Heart left ventricle (tissue), 16 donors: ENCODE results near the gene LRRN3. TPM values are rescaled to one million over a fixed set of nuclear protein-coding genes. Genes with fewer than 3 reads are reported as not detected.
A peak's percentile ranks its signal among the peaks of the same experiment; 100 is the strongest.

Experiments
- ATAC-seq, 4 donors: fragments of 200-7000 bp; cut with Tn5 transposase; one replicate each; pipeline ENCODE4 v1.9.1; 2020 to 2022; ENCODE audit warnings: moderate library complexity in 4 of 4, mild to moderate bottlenecking in 3 of 4, moderate number of reproducible peaks in 1 of 4
- DNase-seq, 5 donors: peaks; one replicate each; pipeline ENCODE4 v3.0.0-alpha.2; 2020
- H3K27ac ChIP-seq, 12 donors: fragments of 200-600 bp; sonication (generic) in 4 of 12; one replicate each; pipeline versions ENCODE4 v1.5.0 to v1.8.0; 2016 to 2022; ENCODE audit warnings: mild to moderate bottlenecking in 2 of 12
- H3K27me3 ChIP-seq, 9 donors: fragments of 200-600 bp; sonication (generic) in 2 of 9; one replicate each; pipeline versions ENCODE4 v1.5.1 to v1.8.0; 2016 to 2022; ENCODE audit warnings: mild to moderate bottlenecking in 3 of 9
- H3K36me3 ChIP-seq, 9 donors: fragments of 200-600 bp; sonication (generic) in 2 of 9; one replicate each; pipeline versions ENCODE4 v1.5.0 to v1.8.0; 2018 to 2022; ENCODE audit warnings: mild to moderate bottlenecking in 2 of 9
- H3K4me1 ChIP-seq, 12 donors: fragments of 200-600 bp; sonication (generic) in 4 of 12; one replicate each; pipeline versions ENCODE4 v1.5.0 to v1.8.0; 2016 to 2022; ENCODE audit warnings: mild to moderate bottlenecking in 3 of 12
- H3K4me3 ChIP-seq, 12 donors: fragments of 200-600 bp; sonication (generic) in 4 of 12; one replicate each; pipeline versions ENCODE4 v1.5.0 to v1.8.0; 2017 to 2022; ENCODE audit warnings: mild to moderate bottlenecking in 9 of 12, moderate library complexity in 4 of 12
- H3K9me3 ChIP-seq, 12 donors: fragments of 200-600 bp; sonication (generic) in 4 of 12; one replicate each; pipeline versions ENCODE4 v1.5.0 to v1.8.0; 2016 to 2022; ENCODE audit warnings: mild to moderate bottlenecking in 1 of 12
- POLR2A ChIP-seq, 2 donors: fragments of 450-650 bp; IDR thresholded peaks; one replicate each; pipeline ENCODE4 v1.6.1; 2017; ENCODE audit warnings: antibody characterized with exemption in 2 of 2, mild to moderate bottlenecking in 2 of 2, moderate library complexity in 2 of 2
- WGBS, 4 donors: extraction: QIAGEN DNeasy Blood & Tissue Kit in 2 of 4; methylation state at CpG; one replicate each; pipeline versions ENCODE4 v1.1.5 to v1.1.7; 2013 to 2018; 5-methylcytosine and 5-hydroxymethylcytosine counted together
- intact Hi-C, 10 donors: fragments of 100-400 bp; cut with DNase I; formaldehyde crosslinking; loops; one replicate each; pipeline versions ENCODE4 v1.11.1 to v1.14.2; 2022
- polyA plus RNA-seq, 2 donors: library from polyadenylated mRNA; stranded (reverse); fragments of 200-250 nt; gene quantifications; one replicate each; pipeline ENCODE4 v1.2.3, GENCODE V29; 2013
- total RNA-seq, 9 donors: library from RNA; depleted of rRNA in 2 of 9; stranded (reverse); fragments of >200 nt in 2 of 9; fragmentation: NEBNext Ultra II Directional in 3 of 9; extraction: Animal tissue kit (Norgen Biotek cat#: 25700) in 3 of 9; gene quantifications; one replicate each; pipeline versions ENCODE4 v1.1.0 to v1.2.4, GENCODE V29; 2016 to 2023
- TF ChIP-seq, protein P1 (sequence below), 12 donors: fragments of 200-600 bp; sonication (generic) in 4 of 12; IDR thresholded peaks; one replicate each; pipeline versions ENCODE4 v1.5.0 to v1.8.0; 2018 to 2022; ENCODE audit warnings: antibody characterized with exemption in 12 of 12, mild to moderate bottlenecking in 5 of 12
- donor health status: ischemic (EF 13 %, LVEDD 7.1; RV severe dilation, severe dysfunction).
- donor health status: healthy with polysubstance abuse.
- donor health status: DM: no; HTN: yes; CAD: no.
- donor health status: DM: no; HTN: no; CAD: no.
- donor health status: ischemic (EF 25% LVEDD 6.9; RV normal size, moderate dysfunction).
- donor health status: ischemic (EF 25% LVEDD 5.7; RV mildly dilated, moderate dysfunction).
- donor health status: healthy.
- donor health status: DM: yes; HTN: yes; CAD: no.
- donor health status: ischemic (EF 35%, LVEDD 5.7; RV mildly dilated, moderate dysfunction).
- donor health status: nonischemic (EF 11% LVEDD 7.7; RV severe dilation, severe dysfunction).
- donor health status: DM: yes; HTN: yes; CAD: no.
- donor health status: PGD.
- donor health status: ischemic (EF 29% LVEDD 5.4; RV normal size, mild dysfunction).
- donor health status: nonischemic (EF 23%, LVEDD 6.1; RV moderate dilation, normal function).

LRRN3 gene
- total and polyA plus RNA-seq, 11 donors, result 0.52 to 11.0 (median 2.3) TPM

DNA sequence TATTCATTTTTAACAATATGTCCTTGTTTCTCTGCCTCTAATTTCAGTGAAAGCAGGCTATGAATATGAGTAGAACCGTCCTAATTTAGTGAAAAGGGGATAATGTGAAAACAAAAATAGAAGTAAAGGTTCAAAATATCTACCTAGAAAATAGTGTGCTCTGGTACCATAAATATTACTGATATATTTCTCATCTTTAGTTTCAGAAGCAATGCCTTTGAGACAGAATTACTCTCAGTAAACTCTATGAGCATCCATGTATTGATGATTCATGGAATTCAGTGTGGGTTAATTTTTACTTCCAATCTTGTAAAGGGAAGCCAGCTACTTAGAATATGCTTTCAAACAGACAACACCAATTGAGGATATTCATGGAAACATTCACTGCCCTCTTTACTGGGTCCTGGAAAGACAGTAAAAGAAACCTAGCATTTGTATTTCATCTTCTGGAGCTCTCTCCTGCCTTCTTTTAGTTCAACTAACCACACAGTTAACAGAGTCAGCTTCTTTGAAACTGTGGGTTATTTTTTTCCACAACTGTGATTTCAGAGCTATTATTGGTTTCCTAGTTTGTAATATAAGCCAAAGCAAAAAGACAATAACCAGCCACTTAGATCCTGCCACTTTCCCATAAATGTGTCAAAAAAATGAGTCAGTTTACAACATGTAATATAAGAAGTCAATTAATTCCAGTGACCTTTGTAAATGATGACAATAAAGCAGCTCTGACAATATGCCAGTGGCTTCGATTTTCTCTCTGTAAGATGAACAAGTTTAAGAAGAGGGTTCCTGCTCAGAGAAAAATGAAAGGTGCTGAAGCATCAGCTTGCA is 1.7 kb downstream of the LRRN3 start:
- no peak overlapping the region for H3K27ac ChIP-seq
- H3K4me1 ChIP-seq, result peaks cover 0 to 27% (median 8%) of the 10 kb centered on the region in 12 donors
- H3K36me3 ChIP-seq, result no peaks in the 10 kb centered on the region
- no peak for ATAC-seq
- H3K9me3 ChIP-seq, result no peaks in the 10 kb centered on the region
- peak overlapping the region in 8 of 12 donors; percentile 44 to 63 (median 54) for H3K4me3 ChIP-seq
- no peak for DNase-seq
- no peaks in the 10 kb centered on the region for H3K27me3 ChIP-seq
- 47 to 60% (median 53%) methylated on average over 2 of the region's 2 CpGs for WGBS, 4 donors
- intact Hi-C loops, result loop anchor here in 9 of 10 donors (5.0 to 10.0 kb wide), 7 partner anchors 392 to 645 kb away; no protein-coding TSS in a partner anchor
- TF ChIP-seq POLR2A (IDR thresholded peaks at IDR 0.05), result no peak
- TF ChIP-seq, protein P1, sequence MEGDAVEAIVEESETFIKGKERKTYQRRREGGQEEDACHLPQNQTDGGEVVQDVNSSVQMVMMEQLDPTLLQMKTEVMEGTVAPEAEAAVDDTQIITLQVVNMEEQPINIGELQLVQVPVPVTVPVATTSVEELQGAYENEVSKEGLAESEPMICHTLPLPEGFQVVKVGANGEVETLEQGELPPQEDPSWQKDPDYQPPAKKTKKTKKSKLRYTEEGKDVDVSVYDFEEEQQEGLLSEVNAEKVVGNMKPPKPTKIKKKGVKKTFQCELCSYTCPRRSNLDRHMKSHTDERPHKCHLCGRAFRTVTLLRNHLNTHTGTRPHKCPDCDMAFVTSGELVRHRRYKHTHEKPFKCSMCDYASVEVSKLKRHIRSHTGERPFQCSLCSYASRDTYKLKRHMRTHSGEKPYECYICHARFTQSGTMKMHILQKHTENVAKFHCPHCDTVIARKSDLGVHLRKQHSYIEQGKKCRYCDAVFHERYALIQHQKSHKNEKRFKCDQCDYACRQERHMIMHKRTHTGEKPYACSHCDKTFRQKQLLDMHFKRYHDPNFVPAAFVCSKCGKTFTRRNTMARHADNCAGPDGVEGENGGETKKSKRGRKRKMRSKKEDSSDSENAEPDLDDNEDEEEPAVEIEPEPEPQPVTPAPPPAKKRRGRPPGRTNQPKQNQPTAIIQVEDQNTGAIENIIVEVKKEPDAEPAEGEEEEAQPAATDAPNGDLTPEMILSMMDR (IDR thresholded peaks at IDR 0.05), result no peak

DNA sequence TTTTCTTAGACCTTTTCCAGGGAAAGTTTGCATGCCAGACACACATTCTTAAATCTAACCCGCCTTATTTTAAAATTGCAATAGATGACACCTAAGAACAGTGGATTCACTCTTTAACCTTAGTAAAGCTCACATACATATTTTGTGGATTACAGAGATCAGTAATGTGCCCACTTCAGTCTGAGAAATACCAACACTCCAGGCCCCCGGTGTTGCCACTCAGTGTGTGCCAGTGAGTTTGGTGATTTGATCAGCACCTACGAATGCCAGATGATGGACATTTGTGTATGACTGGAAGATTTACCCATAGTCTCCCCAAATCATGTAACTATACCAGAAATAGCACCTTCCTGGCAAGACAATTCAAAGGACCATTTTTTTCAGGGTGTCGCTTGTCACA is 2.6 kb downstream of the LRRN3 start:
- TF ChIP-seq POLR2A (IDR thresholded peaks at IDR 0.05), result no peak
- TF ChIP-seq, protein P1 (IDR thresholded peaks at IDR 0.05), result no peak
- ATAC-seq (no peak), DNase-seq (no peak)
- H3K27me3 ChIP-seq, result no peaks in the 10 kb centered on the region
- 75 to 89% (median 84%) methylated on average over 4 of the region's 4 CpGs for WGBS, 4 donors
- H3K4me3 ChIP-seq, result peak overlapping the region in 4 of 12 donors; percentile 57 to 63 (median 58)
- no peaks in the 10 kb centered on the region for H3K9me3 ChIP-seq
- H3K27ac ChIP-seq, result no peak overlapping the region
- intact Hi-C loops, result loop anchor here in 9 of 10 donors (5.0 to 10.0 kb wide), 7 partner anchors 391 to 644 kb away; no protein-coding TSS in a partner anchor
- no peaks in the 10 kb centered on the region for H3K36me3 ChIP-seq
- peaks cover 0 to 27% (median 8%) of the 10 kb centered on the region in 12 donors for H3K4me1 ChIP-seq

DNA sequence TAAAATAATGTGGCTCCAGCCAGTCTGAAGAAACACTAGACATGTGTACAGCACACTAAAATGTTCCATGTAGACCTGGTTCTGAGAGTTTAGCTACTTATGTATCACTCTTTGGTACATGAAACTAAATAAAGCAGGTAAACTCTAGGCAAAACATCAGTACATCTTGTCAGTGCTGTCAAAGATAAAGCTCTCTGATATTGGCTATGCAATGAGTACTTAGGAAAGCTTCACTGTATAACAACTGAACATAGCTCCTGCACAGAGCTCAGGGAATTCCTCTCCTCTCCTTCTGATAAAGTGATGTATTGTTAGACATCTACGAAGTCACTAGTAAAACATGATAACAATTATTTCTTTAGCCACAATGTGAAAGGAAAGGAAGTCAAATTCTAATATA is 3.5 kb downstream of the LRRN3 start:
- TF ChIP-seq POLR2A (IDR thresholded peaks at IDR 0.05), result no peak
- TF ChIP-seq, protein P1 (IDR thresholded peaks at IDR 0.05), result no peak
- Histone ChIP-seq H3K4me3 (no peak overlapping the region), H3K27me3 (no peaks in the 10 kb centered on the region), H3K36me3 (no peaks in the 10 kb centered on the region), H3K4me1 (peaks cover 0 to 27% (median 10%) of the 10 kb centered on the region in 12 donors), H3K9me3 (no peaks in the 10 kb centered on the region), H3K27ac (no peak overlapping the region)
- 41 to 56% (median 47%) methylated on average over 1 of the region's 1 CpG for WGBS, 4 donors
- ATAC-seq (no peak), DNase-seq (no peak)
- intact Hi-C loops, result loop anchor here in 9 of 10 donors (5.0 to 10.0 kb wide), 7 partner anchors 390 to 643 kb away; no protein-coding TSS in a partner anchor

DNA sequence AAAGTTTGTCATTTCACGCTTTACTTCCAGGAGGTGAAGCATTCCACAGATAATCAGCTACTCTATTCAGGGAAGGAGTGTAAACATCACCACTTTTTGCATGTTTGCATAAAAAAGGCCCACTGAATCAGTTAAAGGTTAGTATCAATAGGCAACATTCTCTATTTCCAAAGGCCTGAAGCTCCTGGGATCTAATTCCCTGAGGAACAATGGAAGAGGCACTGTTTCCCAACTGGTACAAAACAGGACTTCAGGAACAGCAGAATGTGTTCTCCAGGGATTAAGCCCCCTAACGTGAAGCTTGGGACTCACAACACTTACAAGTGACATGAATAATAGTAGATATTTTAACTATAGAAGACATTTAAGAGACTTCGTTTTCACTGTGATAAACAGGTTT is 6.1 kb downstream of the LRRN3 start:
- intact Hi-C loops, result loop anchor here in 7 of 10 donors (5.0 to 10.0 kb wide), 5 partner anchors 388 to 638 kb away; no protein-coding TSS in a partner anchor
- WGBS, 4 donors, result 85 to 92% (median 89%) methylated on average over 3 of the region's 3 CpGs
- TF ChIP-seq, protein P1 (IDR thresholded peaks at IDR 0.05), result no peak
- TF ChIP-seq POLR2A (IDR thresholded peaks at IDR 0.05), result no peak
- Histone ChIP-seq H3K4me3 (no peak overlapping the region), H3K36me3 (no peaks in the 10 kb centered on the region), H3K9me3 (no peaks in the 10 kb centered on the region), H3K27ac (no peak overlapping the region), H3K27me3 (no peaks in the 10 kb centered on the region), H3K4me1 (peaks cover 0 to 11% (median 4%) of the 10 kb centered on the region in 12 donors)
- no peak for DNase-seq
- ATAC-seq, result no peak
